Bronchial epithelial cell (primary cell): ENCODE data around the gene CEACAM19. TPM values are rescaled to one million over a fixed set of nuclear protein-coding genes. Genes with fewer than 3 reads are reported as not detected.

Source experiments
- DNase-seq: peaks from one replicate; pipeline ENCODE4 v3.0.0-alpha.2; 2010; ENCODE audit warnings: low read depth
- FAIRE-seq: peaks from 2 replicates; lab custom pipeline; 2011; peaks lifted over from hg19 to GRCh38; lab: Jason Lieb, UNC
- H3K27me3 ChIP-seq: 2 replicates; pipeline ENCODE4 v1.5.1; 2011; ENCODE audit warnings: low read length; ENCODE audit not compliant: control insufficient read depth, insufficient read depth
- H3K36me3 ChIP-seq: 2 replicates; pipeline ENCODE4 v1.5.1; 2011; ENCODE audit warnings: low read length; ENCODE audit not compliant: control insufficient read depth, insufficient read depth
- H3K4me3 ChIP-seq: 2 replicates; pipeline ENCODE4 v1.5.1; 2011; ENCODE audit warnings: mild to moderate bottlenecking, low read depth, low read length, control low read depth
- total RNA-seq: library from RNA; depleted of rRNA; stranded (reverse); fragments of >200 nt; gene quantifications from 2 replicates; pipeline ENCODE4 v1.2.1, GENCODE V29; 2014
- TF ChIP-seq, protein P1 (sequence below): IDR thresholded peaks from 2 replicates; pipeline ENCODE4 v1.5.1; 2011; ENCODE audit warnings: mild to moderate bottlenecking, moderate library complexity, low read length, control low read depth, inconsistent platforms; ENCODE audit not compliant: insufficient read depth, severe bottlenecking

The CEACAM19 gene
- total RNA-seq, 1 donor from 2014 or later: 0.53 TPM

DNA sequence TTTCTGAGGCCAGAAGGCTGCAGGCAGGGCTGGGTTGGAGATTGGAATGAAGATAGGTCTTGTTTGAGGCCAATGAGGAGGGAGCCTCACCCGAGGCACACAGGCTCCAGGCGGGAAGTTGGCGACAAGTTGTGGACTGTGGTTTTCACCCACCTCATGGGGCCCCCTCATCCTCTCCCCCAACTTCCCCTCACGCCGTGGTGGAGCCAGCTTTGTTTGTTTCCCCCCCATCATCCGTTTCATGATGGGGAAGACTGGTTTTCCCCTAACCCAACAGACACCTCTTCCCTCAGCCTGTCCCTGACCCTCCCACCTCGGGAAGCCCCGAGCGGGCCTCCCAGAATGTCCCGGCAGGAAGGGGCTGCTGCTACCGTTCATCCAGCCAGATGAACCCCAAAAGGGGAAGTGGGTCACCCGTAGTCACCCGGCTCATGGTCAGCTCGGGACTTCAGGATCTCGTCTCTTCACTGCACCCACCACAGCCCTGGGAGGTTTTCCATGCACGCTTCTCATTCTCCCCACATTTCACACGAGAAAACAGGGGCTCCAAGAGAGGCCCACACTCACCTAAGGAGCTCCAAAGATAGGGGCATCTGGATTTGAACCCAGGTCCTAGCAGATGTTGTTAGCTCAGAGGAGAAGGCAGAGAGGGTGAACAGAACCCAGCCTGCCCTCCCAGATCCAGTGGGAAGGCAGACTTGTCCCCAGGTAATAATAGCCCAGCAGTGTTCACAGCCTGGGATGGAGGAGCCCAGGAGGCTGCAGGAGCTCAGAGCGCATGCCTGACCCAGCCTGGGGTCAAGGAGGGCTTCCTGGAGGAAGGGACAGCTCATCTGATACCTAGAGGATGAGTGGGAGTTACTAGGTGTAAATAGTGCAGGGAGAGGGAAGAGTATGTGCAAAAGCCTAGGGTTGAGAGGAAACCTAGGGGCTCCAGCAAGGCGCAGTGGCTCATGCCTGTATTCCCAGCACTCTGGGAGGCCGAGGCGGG is 51.1 kb downstream of the CEACAM19 start:
- Histone ChIP-seq H3K4me3 (no peak overlapping the region), H3K27me3 (no peaks in the 10 kb centered on the region), H3K36me3 (no peaks in the 10 kb centered on the region)
- TF ChIP-seq, protein P1, sequence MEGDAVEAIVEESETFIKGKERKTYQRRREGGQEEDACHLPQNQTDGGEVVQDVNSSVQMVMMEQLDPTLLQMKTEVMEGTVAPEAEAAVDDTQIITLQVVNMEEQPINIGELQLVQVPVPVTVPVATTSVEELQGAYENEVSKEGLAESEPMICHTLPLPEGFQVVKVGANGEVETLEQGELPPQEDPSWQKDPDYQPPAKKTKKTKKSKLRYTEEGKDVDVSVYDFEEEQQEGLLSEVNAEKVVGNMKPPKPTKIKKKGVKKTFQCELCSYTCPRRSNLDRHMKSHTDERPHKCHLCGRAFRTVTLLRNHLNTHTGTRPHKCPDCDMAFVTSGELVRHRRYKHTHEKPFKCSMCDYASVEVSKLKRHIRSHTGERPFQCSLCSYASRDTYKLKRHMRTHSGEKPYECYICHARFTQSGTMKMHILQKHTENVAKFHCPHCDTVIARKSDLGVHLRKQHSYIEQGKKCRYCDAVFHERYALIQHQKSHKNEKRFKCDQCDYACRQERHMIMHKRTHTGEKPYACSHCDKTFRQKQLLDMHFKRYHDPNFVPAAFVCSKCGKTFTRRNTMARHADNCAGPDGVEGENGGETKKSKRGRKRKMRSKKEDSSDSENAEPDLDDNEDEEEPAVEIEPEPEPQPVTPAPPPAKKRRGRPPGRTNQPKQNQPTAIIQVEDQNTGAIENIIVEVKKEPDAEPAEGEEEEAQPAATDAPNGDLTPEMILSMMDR: no peak
- DNase-seq (no peak), FAIRE-seq (no peak)

DNA sequence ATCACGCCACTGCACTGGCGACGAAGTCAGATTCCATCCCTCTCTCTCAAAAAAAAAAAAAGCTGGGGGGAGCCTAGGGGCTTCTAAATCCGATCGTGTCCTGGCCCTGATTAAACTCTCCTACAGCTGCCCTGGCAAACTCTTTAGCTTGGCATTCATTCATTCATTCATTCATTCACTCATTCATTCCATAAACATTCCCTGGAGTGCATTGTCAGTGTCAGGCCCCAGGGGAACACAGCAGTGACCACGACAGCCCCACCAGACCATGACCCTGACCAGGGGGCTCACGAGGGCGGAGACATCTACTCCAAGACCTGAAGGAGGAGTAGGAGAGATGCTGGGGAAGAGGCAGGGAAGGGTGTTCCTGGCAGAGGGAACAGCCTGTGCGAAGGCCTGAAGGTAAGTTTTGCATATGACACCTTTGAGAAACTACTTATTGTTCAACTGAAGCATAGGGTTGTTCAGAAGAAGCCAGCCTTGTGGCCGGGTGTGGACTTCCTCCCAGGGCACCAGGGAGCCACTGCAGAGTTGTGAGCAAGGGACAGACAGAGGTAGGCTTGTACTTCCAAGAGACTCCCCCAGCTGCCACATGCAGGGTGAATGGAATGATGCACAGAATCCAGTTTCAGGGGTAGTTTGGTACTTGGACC is 52.1 kb downstream of the CEACAM19 start:
- Histone ChIP-seq H3K36me3 (no peaks in the 10 kb centered on the region), H3K27me3 (no peaks in the 10 kb centered on the region), H3K4me3 (no peak overlapping the region)
- FAIRE-seq (no peak), DNase-seq (no peak)
- TF ChIP-seq, protein P1: no peak

- Histone ChIP-seq H3K4me3 (no peak overlapping the region), H3K36me3 (no peaks in the 10 kb centered on the region), H3K27me3 (no peaks in the 10 kb centered on the region)
- TF ChIP-seq, protein P1: peak; percentile 99
- DNase-seq (peak; percentile 72), FAIRE-seq (no peak)
Measured at GRCh38 chr19:44723952-44724319, 52.7 kb downstream of the CEACAM19 start.

DNA sequence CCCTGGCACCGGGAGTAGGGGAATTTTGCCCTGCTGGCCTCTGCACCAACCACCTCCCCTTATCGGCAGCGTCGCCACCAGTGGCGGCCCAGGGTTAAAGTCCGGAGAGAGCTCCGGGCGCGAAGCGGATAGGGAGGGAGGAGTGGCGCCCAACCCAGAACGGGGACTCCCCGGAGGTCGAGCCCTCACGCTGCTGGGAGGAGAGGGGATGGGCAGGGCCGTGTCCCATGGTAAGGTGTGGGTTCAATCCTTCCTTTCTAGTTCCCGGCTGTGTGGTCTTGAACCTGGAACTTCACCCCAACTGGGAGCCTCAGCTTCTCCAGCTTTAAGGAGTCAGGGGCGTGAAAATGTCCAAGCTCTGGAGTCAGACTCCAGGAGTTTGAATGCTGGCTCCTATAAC is 54.0 kb downstream of the CEACAM19 start:
- TF ChIP-seq, protein P1: no peak
- H3K4me3 ChIP-seq: peak overlapping the region; percentile 8
- H3K27me3 ChIP-seq: no peaks in the 10 kb centered on the region
- no peak for FAIRE-seq
- DNase-seq: no peak
- H3K36me3 ChIP-seq: no peaks in the 10 kb centered on the region

DNA sequence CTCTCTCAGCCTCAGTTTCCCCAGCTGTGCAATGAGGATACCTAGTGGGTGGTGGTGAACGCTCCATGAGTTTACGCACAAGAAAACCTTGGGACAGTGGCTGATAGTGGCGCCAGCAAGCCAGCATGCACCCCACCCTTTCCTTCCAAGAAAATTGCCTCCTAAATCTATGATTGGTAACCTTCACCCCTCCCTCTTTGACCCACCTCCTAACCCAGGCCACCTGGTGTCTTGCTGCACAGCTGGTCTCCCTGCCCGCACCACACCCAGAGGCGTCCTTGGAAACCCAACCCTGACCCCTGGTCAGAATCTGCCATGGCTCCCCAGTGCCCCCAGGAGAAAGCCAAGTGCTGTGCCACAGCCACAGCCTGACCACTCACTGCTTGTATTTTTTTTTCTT is 54.4 kb downstream of the CEACAM19 start:
- DNase-seq (no peak), FAIRE-seq (no peak)
- Histone ChIP-seq H3K4me3 (no peak overlapping the region), H3K36me3 (no peaks in the 10 kb centered on the region), H3K27me3 (no peaks in the 10 kb centered on the region)
- TF ChIP-seq, protein P1: no peak
